K562 (cell line): ENCODE data around the gene LMO2. TPM values are rescaled to one million over a fixed set of nuclear protein-coding genes. Genes with fewer than 3 reads are reported as not detected.
A peak's percentile ranks its signal among the peaks of the same experiment; 100 is the strongest.

Source experiments
- ATF2 ChIP-seq: sonication (generic); formaldehyde crosslinking; IDR thresholded peaks from 2 replicates; pipeline ENCODE4 v1.8.1; 2022; ENCODE audit warnings: missing genetic modification reagents
- BACH1 ChIP-seq: fragments of 200-800 bp; sonication (Bioruptor generic); IDR thresholded peaks from 2 replicates; pipeline ENCODE4 v1.6.1; 2016; ENCODE audit warnings: missing genetic modification characterization, missing compliant biosample characterization
- CHCHD3 ChIP-seq: fragments of 250-450 bp; sonication (Bioruptor Pico); IDR thresholded peaks from 2 replicates; pipeline ENCODE4 v2.1.2; 2022; ENCODE audit warnings: mild to moderate bottlenecking
- DDX20 ChIP-seq: fragments of 450-650 bp; IDR thresholded peaks from 2 replicates; pipeline ENCODE4 v1.6.1; 2016; ENCODE audit warnings: missing genetic modification characterization, low read depth, mild to moderate bottlenecking, missing compliant biosample characterization, moderate library complexity
- ESRRA ChIP-seq: fragments of 450-650 bp; IDR thresholded peaks from 2 replicates; pipeline ENCODE4 v1.6.1; 2014; ENCODE audit warnings: low read depth, mild to moderate bottlenecking, moderate library complexity, borderline replicate concordance
- GABPB1 ChIP-seq: sonication (generic); formaldehyde crosslinking; IDR thresholded peaks from 2 replicates; pipeline ENCODE4 v1.8.0; 2022; ENCODE audit warnings: mild to moderate bottlenecking, missing genetic modification reagents
- GATAD2A ChIP-seq: fragments of 450-650 bp; IDR thresholded peaks from 2 replicates; pipeline ENCODE4 v1.6.1; 2017
- HMBOX1 ChIP-seq: sonication (generic); IDR thresholded peaks from 2 replicates; pipeline ENCODE4 v1.6.1; 2016
- ILF3 ChIP-seq: fragments of 450-650 bp; IDR thresholded peaks from 2 replicates; pipeline ENCODE4 v1.6.1; 2018; ENCODE audit warnings: antibody characterized with exemption, mild to moderate bottlenecking, moderate library complexity, borderline replicate concordance
- JUN ChIP-seq, 2 experiments: sonication (generic) in 1 of 2; formaldehyde crosslinking in 1 of 2; IDR thresholded peaks; 2 replicates each; pipeline versions ENCODE4 v1.6.1 to v1.8.0; 2012 to 2022; ENCODE audit warnings: borderline replicate concordance in 2 of 2, mild to moderate bottlenecking in 2 of 2, improper control_type of control experiment in 1 of 2, low read depth in 1 of 2, low read length in 1 of 2, missing genetic modification reagents in 1 of 2
- KAT7 ChIP-seq: sonication (generic); formaldehyde crosslinking; IDR thresholded peaks from 2 replicates; pipeline ENCODE4 v1.8.0; 2022; ENCODE audit warnings: missing genetic modification reagents, mild to moderate bottlenecking, borderline replicate concordance
- LARP7 ChIP-seq: fragments of 450-650 bp; IDR thresholded peaks from 2 replicates; pipeline ENCODE4 v1.6.1; 2016
- MTA2 ChIP-seq: fragments of 450-650 bp; IDR thresholded peaks from 2 replicates; pipeline ENCODE4 v1.6.1; 2016; ENCODE audit warnings: low read depth
- MTA3 ChIP-seq: fragments of 450-650 bp; formaldehyde crosslinking; IDR thresholded peaks from 2 replicates; pipeline ENCODE4 v1.6.1; 2017; ENCODE audit warnings: mild to moderate bottlenecking, borderline replicate concordance
- NFIX ChIP-seq: fragments of 250-450 bp; sonication (Bioruptor Pico); IDR thresholded peaks from 2 replicates; pipeline ENCODE4 v1.4.0; 2020; ENCODE audit warnings: low read depth, mild to moderate bottlenecking, moderate library complexity
- NFRKB ChIP-seq: fragments of 450-650 bp; IDR thresholded peaks from 2 replicates; pipeline ENCODE4 v1.6.1; 2016; ENCODE audit warnings: low read depth
- PHF20 ChIP-seq: fragments of 450-650 bp; IDR thresholded peaks from 2 replicates; pipeline ENCODE4 v1.6.1; 2018; ENCODE audit not compliant: partially characterized antibody
- SMARCE1 ChIP-seq: fragments of 450-650 bp; IDR thresholded peaks from 2 replicates; pipeline ENCODE4 v1.7.1; 2016; ENCODE audit warnings: mild to moderate bottlenecking
- TFAP4 ChIP-seq: sonication (generic); formaldehyde crosslinking; IDR thresholded peaks from 2 replicates; pipeline ENCODE4 v1.8.0; 2022; ENCODE audit warnings: missing genetic modification reagents, mild to moderate bottlenecking, moderate library complexity, borderline replicate concordance
- ZNF316 ChIP-seq: fragments of 450-650 bp; IDR thresholded peaks from 2 replicates; pipeline ENCODE4 v1.6.1; 2016
- ZNF408 ChIP-seq: fragments of 250-450 bp; sonication (Bioruptor Pico); IDR thresholded peaks from 2 replicates; pipeline ENCODE4 v1.4.0; 2020; ENCODE audit warnings: low read depth, mild to moderate bottlenecking, moderate library complexity
- ZNF41 ChIP-seq: fragments of 250-450 bp; sonication (Bioruptor Pico); conservative IDR thresholded peaks from 2 replicates; pipeline ENCODE4 v1.4.0; 2020; ENCODE audit warnings: mild to moderate bottlenecking
- ZNF780A ChIP-seq: fragments of 250-450 bp; sonication (Bioruptor Pico); IDR thresholded peaks from 2 replicates; pipeline ENCODE4 v1.5.0; 2021; ENCODE audit warnings: mild to moderate bottlenecking
- ZNF79 ChIP-seq: fragments of 250-450 bp; sonication (Bioruptor Pico); IDR thresholded peaks from 2 replicates; pipeline ENCODE4 v1.4.0; 2020; ENCODE audit warnings: low read depth, mild to moderate bottlenecking, moderate library complexity
- polyA plus RNA-seq, 8 experiments: library from polyadenylated mRNA; depleted of rRNA in 4 of 8; stranded (reverse) in 5 of 8; unstranded in 3 of 8; fragments of >200 nt; fragmentation: Nextera tagmentation in 2 of 8; fragmentation: Illumina TruSeq in 1 of 8; extraction: Ambion mirVana in 2 of 8; extraction: Trizol in 1 of 8; gene quantifications; 2 replicates each; pipeline versions ENCODE4 v1.2.1 to v1.2.3, GENCODE V29; 2011 to 2014; ENCODE audit warnings: inconsistent platforms in 1 of 8, missing spikeins in 1 of 8
- total RNA-seq, 7 experiments: library from RNA; depleted of rRNA in 6 of 7; stranded (reverse); fragments of >200 nt in 6 of 7; fragmentation: Illumina TruSeq in 2 of 7; extraction: Trizol in 2 of 7; gene quantifications; 2 replicates each; pipeline versions ENCODE4 v1.2.1 to v1.2.3, GENCODE V29; 2011 to 2021; ENCODE audit warnings: low replicate concordance in 1 of 7
- TF ChIP-seq, protein P1 (sequence below): sonication (generic); formaldehyde crosslinking; IDR thresholded peaks from 2 replicates; pipeline ENCODE4 v1.8.0; 2022; ENCODE audit warnings: mild to moderate bottlenecking, missing genetic modification reagents

The LMO2 gene
- total and polyA plus RNA-seq, 9 of the 15 experiments (the other 6 are each of a cell fraction or from before 2014, with no cell fraction given): 6.9 to 126 (median 91.5) TPM

GRCh38 chr11:33912405-33913361 lies 20.8 kb upstream of the LMO2 start (continued):
- TF ChIP-seq ZNF79 (CRISPR knock-in tag) (no peak), ATF2 (CRISPR knock-in tag) (no peak), ZNF41 (CRISPR knock-in tag) (no peak), MTA3 (peak; percentile 39; the same call in 1 of the 2 replicates), GATAD2A (no peak), ZNF316 (peak; percentile 92), BACH1 (peak; percentile 57; the same call in 1 of the 2 replicates), TFAP4 (CRISPR knock-in tag) (peak; percentile 40; the same call in 1 of the 2 replicates), HMBOX1 (peak; percentile 83), LARP7 (no peak), PHF20 (peak; percentile 33), GABPB1 (CRISPR knock-in tag) (0 out of 2 replicates have a peak, but pooled peaks have one; percentile 33), ZNF780A (CRISPR knock-in tag) (no peak), SMARCE1 (peak; percentile 87), ZNF408 (CRISPR knock-in tag) (no peak), ILF3 (no peak), DDX20 (tag) (no peak), JUN (IDR thresholded peaks at IDR 0.05; ENCODE audit: borderline replicate concordance, low read depth, low read length) (peak; percentile 98), JUN (CRISPR knock-in tag; IDR thresholded peaks at IDR 0.05; ENCODE audit: borderline replicate concordance) (no peak; the same call in 1 of the 2 replicates), NFRKB (peak; percentile 79), KAT7 (CRISPR knock-in tag) (0 out of 2 replicates have a peak, but pooled peaks have one; percentile 70), ESRRA (no peak; the same call in 1 of the 2 replicates), CHCHD3 (CRISPR knock-in tag) (no peak), MTA2 (peak; percentile 19; the same call in 1 of the 2 replicates), NFIX (CRISPR knock-in tag) (no peak)
- TF ChIP-seq, protein P1, sequence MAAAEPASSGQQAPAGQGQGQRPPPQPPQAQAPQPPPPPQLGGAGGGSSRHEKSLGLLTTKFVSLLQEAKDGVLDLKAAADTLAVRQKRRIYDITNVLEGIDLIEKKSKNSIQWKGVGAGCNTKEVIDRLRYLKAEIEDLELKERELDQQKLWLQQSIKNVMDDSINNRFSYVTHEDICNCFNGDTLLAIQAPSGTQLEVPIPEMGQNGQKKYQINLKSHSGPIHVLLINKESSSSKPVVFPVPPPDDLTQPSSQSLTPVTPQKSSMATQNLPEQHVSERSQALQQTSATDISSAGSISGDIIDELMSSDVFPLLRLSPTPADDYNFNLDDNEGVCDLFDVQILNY (CRISPR knock-in tag): no peak
